Mammary epithelial cell (primary cell): Measurements from ENCODE around the gene KIRREL3.

Source experiments
- EZH2 ChIP-seq: IDR thresholded peaks from 2 replicates; pipeline ENCODE4 v1.6.1; 2012; ENCODE audit warnings: low read length, inconsistent platforms, borderline replicate concordance
- TF ChIP-seq, protein P1 (sequence below), 2 donors: IDR thresholded peaks in 1 of 2; conservative IDR thresholded peaks in 1 of 2; 2 replicates each; pipeline ENCODE4 v1.5.1; 2011 to 2012; ENCODE audit warnings: inconsistent platforms in 2 of 2, low read length in 2 of 2, mild to moderate bottlenecking in 2 of 2, control low read depth in 1 of 2, low read depth in 1 of 2; ENCODE audit not compliant: insufficient read depth in 1 of 2; ENCODE audit errors: extremely low read depth in 1 of 2

DNA sequence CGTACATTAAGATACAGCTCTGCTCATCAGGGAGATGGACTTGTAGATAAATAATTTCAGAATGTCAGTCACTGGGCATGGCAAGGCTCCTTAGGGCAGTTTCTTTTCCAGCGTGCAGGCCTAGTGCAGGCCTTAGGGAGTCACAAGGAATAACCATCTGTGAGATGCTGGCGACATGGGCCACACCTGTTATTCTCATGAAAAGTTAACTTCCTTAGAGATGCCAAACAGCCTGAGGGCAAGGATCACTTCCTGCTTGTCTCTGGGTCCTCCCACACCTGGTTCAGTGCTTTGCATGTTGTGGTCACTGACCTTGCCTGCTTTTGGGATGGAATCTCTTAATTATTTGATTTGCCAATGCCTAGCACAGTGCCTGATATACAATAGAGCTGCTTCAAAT is 574.5 kb downstream of the KIRREL3 start:
- TF ChIP-seq, protein P1, sequence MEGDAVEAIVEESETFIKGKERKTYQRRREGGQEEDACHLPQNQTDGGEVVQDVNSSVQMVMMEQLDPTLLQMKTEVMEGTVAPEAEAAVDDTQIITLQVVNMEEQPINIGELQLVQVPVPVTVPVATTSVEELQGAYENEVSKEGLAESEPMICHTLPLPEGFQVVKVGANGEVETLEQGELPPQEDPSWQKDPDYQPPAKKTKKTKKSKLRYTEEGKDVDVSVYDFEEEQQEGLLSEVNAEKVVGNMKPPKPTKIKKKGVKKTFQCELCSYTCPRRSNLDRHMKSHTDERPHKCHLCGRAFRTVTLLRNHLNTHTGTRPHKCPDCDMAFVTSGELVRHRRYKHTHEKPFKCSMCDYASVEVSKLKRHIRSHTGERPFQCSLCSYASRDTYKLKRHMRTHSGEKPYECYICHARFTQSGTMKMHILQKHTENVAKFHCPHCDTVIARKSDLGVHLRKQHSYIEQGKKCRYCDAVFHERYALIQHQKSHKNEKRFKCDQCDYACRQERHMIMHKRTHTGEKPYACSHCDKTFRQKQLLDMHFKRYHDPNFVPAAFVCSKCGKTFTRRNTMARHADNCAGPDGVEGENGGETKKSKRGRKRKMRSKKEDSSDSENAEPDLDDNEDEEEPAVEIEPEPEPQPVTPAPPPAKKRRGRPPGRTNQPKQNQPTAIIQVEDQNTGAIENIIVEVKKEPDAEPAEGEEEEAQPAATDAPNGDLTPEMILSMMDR (conservative IDR thresholded peaks at IDR 0.05 in 1 of 2, IDR thresholded peaks at IDR 0.05 in 1 of 2; ENCODE audit: extremely low read depth in 1 of 2, insufficient read depth in 1 of 2, low read depth in 1 of 2, low read length in 2 of 2): no peak
- no peak for TF ChIP-seq EZH2
